SK-N-SH treated with all-trans-retinoic acid at 6 μM for 48 hours (cell line): ENCODE results near the gene SORL1.

Experiments used
- ATAC-seq: fragments of 200-7000 bp; cut with Tn5 transposase; 3 replicates; pipeline ENCODE4 v1.9.1; 2020; ENCODE audit warnings: mild to moderate bottlenecking, moderate library complexity
- ARNTL ChIP-seq: fragments of 450-650 bp; formaldehyde crosslinking; IDR thresholded peaks from 2 replicates; pipeline ENCODE4 v1.5.0; 2020; ENCODE audit warnings: low read depth, mild to moderate bottlenecking, moderate library complexity, borderline replicate concordance
- CSDC2 ChIP-seq: fragments of 250-450 bp; sonication (Bioruptor Pico); IDR thresholded peaks from 2 replicates; pipeline ENCODE4 v1.5.0; 2020; ENCODE audit warnings: mild to moderate bottlenecking, moderate library complexity
- ESRRG ChIP-seq: fragments of 250-450 bp; sonication (Bioruptor Pico); IDR thresholded peaks from 2 replicates; pipeline ENCODE4 v1.6.1; 2021; ENCODE audit warnings: mild to moderate bottlenecking
- ISL1 ChIP-seq: fragments of 250-450 bp; sonication (Bioruptor Pico); IDR thresholded peaks from 2 replicates; pipeline ENCODE4 v2.1.2; 2022; ENCODE audit warnings: mild to moderate bottlenecking, moderate library complexity
- PPARA ChIP-seq: fragments of 250-450 bp; sonication (Bioruptor Pico); IDR thresholded peaks from 2 replicates; pipeline ENCODE4 v1.5.0; 2020; ENCODE audit warnings: mild to moderate bottlenecking, borderline replicate concordance
- RARB ChIP-seq: fragments of 250-450 bp; sonication (Bioruptor Pico); IDR thresholded peaks from 2 replicates; pipeline ENCODE4 v1.8.0; 2021; ENCODE audit warnings: mild to moderate bottlenecking, moderate library complexity
- SNAI2 ChIP-seq: fragments of 250-450 bp; sonication (Bioruptor Pico); IDR thresholded peaks from 2 replicates; pipeline ENCODE4 v1.5.0; 2020; ENCODE audit warnings: mild to moderate bottlenecking, moderate library complexity
- ZFP30 ChIP-seq: fragments of 450-650 bp; formaldehyde crosslinking; IDR thresholded peaks from 2 replicates; pipeline ENCODE4 v1.5.0; 2022; ENCODE audit warnings: mild to moderate bottlenecking, moderate library complexity
- ZNF565 ChIP-seq: fragments of 450-650 bp; formaldehyde crosslinking; conservative IDR thresholded peaks from 2 replicates; pipeline ENCODE4 v1.5.0; 2020; ENCODE audit warnings: low read depth, mild to moderate bottlenecking, moderate library complexity
- ZNF70 ChIP-seq: fragments of 450-650 bp; formaldehyde crosslinking; IDR thresholded peaks from 2 replicates; pipeline ENCODE4 v1.5.0; 2020; ENCODE audit warnings: mild to moderate bottlenecking, moderate library complexity
- TF ChIP-seq, protein P1 (sequence below): fragments of 250-450 bp; sonication (Bioruptor Pico); IDR thresholded peaks from 2 replicates; pipeline ENCODE4 v1.8.0; 2021; ENCODE audit warnings: low read depth, mild to moderate bottlenecking, moderate library complexity, borderline replicate concordance
- TF ChIP-seq, protein P2 (sequence below): fragments of 250-450 bp; sonication (Bioruptor Pico); IDR thresholded peaks from 2 replicates; pipeline ENCODE4 v1.5.1; 2020; ENCODE audit warnings: low read depth, mild to moderate bottlenecking, moderate library complexity
- TF ChIP-seq, protein P3 (sequence below): fragments of 250-450 bp; sonication (Bioruptor Pico); IDR thresholded peaks from 2 replicates; pipeline ENCODE4 v1.5.1; 2021; ENCODE audit warnings: mild to moderate bottlenecking, moderate library complexity
- TF ChIP-seq, protein P4 (sequence below): fragments of 250-450 bp; sonication (Bioruptor Pico); IDR thresholded peaks from 2 replicates; pipeline ENCODE4 v1.5.0; 2020; ENCODE audit warnings: mild to moderate bottlenecking, moderate library complexity

Gene SORL1

DNA sequence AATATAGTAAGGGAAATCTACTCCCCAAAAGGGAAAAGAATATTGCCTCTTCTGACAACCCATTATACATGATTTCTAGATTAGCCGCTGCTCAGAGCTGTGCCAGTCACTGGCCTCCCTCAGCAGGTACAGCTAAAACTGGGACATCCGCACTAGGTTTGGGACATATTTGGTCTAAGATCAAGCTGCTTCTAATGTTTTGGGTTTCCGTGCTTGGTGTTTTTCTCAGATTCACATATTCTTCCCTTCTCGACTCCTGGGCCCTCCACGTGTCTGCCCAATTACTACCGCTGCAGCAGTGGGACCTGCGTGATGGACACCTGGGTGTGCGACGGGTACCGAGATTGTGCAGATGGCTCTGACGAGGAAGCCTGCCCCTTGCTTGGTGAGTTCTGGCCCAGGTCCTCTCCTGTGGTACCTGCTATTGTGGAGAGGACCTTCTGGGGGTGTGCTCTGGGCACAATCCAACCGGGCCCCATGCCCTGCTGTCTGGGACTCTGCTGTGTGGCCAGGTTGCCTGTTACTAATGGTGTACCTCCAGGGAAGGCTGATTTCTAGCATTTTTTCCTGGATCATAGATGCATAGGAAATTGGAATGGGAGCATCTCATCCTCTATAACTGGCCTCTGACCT lies 138.8 kb downstream of the SORL1 start (continued):
- TF ChIP-seq, protein P1, sequence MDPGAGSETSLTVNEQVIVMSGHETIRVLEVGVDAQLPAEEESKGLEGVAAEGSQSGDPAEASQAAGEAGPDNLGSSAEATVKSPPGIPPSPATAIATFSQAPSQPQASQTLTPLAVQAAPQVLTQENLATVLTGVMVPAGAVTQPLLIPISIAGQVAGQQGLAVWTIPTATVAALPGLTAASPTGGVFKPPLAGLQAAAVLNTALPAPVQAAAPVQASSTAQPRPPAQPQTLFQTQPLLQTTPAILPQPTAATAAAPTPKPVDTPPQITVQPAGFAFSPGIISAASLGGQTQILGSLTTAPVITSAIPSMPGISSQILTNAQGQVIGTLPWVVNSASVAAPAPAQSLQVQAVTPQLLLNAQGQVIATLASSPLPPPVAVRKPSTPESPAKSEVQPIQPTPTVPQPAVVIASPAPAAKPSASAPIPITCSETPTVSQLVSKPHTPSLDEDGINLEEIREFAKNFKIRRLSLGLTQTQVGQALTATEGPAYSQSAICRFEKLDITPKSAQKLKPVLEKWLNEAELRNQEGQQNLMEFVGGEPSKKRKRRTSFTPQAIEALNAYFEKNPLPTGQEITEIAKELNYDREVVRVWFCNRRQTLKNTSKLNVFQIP (CRISPR knock-in tag): no peak

DNA sequence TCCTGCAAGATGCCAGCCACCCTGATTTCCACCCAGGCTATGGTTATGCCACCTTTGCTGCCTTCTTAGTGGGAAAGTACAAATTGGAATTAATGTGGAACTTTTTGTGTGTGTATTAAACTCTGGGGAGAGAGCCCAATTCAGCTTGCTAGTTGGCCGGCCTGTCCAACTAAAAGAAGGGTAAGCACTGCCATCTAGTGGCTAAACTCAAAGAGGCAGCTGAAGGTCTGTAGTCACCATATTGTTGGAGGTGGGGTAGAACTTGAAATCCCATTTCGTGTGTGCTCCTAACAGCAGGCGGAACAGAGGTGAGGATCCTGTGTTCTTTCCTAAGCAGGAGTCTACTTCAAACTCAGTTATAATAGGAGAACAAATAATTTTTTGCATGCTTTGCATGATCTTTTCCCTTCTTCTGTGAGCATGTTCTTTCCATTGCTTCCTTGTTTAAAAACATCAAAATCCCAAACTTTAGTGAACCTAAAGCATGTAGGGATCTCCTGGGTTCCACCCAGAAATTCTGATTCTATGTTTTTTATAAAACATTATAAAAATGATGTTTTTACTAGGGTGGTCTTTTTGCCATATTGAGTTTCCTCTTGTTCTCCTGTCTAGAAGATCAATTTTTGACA lies 139.4 kb downstream of the SORL1 start:
- TF ChIP-seq, protein P2, sequence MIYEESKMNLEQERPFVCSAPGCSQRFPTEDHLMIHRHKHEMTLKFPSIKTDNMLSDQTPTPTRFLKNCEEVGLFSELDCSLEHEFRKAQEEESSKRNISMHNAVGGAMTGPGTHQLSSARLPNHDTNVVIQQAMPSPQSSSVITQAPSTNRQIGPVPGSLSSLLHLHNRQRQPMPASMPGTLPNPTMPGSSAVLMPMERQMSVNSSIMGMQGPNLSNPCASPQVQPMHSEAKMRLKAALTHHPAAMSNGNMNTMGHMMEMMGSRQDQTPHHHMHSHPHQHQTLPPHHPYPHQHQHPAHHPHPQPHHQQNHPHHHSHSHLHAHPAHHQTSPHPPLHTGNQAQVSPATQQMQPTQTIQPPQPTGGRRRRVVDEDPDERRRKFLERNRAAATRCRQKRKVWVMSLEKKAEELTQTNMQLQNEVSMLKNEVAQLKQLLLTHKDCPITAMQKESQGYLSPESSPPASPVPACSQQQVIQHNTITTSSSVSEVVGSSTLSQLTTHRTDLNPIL: no peak
- TF ChIP-seq CSDC2: no peak
- TF ChIP-seq, protein P1 (CRISPR knock-in tag): no peak
- TF ChIP-seq ESRRG (CRISPR knock-in tag): no peak
- TF ChIP-seq ARNTL (CRISPR knock-in tag): no peak
- TF ChIP-seq ZNF70 (CRISPR knock-in tag): no peak
- TF ChIP-seq PPARA (CRISPR knock-in tag): no peak
- TF ChIP-seq ZNF565 (CRISPR knock-in tag): no peak
- TF ChIP-seq, protein P3, sequence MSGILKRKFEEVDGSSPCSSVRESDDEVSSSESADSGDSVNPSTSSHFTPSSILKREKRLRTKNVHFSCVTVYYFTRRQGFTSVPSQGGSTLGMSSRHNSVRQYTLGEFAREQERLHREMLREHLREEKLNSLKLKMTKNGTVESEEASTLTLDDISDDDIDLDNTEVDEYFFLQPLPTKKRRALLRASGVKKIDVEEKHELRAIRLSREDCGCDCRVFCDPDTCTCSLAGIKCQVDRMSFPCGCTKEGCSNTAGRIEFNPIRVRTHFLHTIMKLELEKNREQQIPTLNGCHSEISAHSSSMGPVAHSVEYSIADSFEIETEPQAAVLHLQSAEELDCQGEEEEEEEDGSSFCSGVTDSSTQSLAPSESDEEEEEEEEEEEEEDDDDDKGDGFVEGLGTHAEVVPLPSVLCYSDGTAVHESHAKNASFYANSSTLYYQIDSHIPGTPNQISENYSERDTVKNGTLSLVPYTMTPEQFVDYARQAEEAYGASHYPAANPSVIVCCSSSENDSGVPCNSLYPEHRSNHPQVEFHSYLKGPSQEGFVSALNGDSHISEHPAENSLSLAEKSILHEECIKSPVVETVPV (CRISPR knock-in tag): no peak
- TF ChIP-seq RARB (CRISPR knock-in tag): no peak
- peak; percentile 87 for ATAC-seq

DNA sequence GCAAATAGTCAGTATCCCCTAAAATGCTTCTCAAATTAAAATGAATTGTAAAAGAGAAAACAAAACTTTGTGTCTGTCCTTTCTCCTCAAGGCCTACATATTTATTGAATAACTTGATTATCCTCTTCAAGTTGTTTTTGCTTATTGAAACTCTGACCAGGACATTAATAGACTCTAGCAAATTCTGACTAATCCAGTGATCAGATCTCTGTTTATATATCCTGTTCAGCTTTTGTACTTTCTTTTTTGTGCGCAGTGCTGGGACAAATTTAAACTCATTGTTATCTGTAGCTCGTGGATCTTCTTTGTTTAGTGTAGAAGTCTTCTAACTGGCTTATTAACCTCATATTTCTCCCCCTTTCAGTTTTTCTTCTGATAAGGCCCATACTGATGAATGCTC lies 140.6 kb downstream of the SORL1 start:
- no peak for TF ChIP-seq RARB (CRISPR knock-in tag)
- no peak for TF ChIP-seq ZNF70 (CRISPR knock-in tag)
- no peak for TF ChIP-seq PPARA (CRISPR knock-in tag)
- TF ChIP-seq, protein P4, sequence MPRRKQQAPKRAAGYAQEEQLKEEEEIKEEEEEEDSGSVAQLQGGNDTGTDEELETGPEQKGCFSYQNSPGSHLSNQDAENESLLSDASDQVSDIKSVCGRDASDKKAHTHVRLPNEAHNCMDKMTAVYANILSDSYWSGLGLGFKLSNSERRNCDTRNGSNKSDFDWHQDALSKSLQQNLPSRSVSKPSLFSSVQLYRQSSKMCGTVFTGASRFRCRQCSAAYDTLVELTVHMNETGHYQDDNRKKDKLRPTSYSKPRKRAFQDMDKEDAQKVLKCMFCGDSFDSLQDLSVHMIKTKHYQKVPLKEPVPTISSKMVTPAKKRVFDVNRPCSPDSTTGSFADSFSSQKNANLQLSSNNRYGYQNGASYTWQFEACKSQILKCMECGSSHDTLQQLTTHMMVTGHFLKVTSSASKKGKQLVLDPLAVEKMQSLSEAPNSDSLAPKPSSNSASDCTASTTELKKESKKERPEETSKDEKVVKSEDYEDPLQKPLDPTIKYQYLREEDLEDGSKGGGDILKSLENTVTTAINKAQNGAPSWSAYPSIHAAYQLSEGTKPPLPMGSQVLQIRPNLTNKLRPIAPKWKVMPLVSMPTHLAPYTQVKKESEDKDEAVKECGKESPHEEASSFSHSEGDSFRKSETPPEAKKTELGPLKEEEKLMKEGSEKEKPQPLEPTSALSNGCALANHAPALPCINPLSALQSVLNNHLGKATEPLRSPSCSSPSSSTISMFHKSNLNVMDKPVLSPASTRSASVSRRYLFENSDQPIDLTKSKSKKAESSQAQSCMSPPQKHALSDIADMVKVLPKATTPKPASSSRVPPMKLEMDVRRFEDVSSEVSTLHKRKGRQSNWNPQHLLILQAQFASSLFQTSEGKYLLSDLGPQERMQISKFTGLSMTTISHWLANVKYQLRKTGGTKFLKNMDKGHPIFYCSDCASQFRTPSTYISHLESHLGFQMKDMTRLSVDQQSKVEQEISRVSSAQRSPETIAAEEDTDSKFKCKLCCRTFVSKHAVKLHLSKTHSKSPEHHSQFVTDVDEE (CRISPR knock-in tag): no peak
- no peak for TF ChIP-seq ZNF565 (CRISPR knock-in tag)
- no peak for ATAC-seq

DNA sequence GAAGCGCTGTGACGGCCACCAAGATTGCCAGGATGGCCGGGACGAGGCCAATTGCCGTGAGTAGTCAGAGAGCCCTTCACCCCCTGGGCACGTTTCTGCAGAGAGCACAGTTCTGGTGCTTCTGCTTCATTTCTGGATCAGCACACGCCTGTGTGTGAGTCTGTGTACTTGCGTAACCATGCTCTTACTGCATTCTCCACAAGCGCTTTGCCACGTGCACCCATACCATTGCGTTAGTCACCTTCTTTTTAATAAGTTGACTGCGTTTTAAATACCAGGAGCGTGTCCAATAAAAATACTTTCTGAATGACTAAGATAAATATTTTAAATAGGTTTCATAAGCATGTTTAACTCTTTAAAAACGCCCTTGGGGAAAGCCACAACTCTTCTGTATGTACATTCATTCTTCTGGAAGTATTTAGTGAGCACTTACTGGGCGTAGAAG lies 143.6 kb downstream of the SORL1 start:
- peak; percentile 89 for ATAC-seq
- TF ChIP-seq SNAI2 (CRISPR knock-in tag): no peak
- no peak for TF ChIP-seq ZFP30 (CRISPR knock-in tag)
- peak; percentile 27; the same call in 1 of the 2 replicates for TF ChIP-seq ISL1 (CRISPR knock-in tag)
